Gastrocnemius medialis (tissue), 4 donors: ENCODE data around the gene HCRT. TPM values are rescaled to one million over a fixed set of nuclear protein-coding genes. Genes with fewer than 3 reads are reported as not detected.

ENCODE experiments used
- ATAC-seq, 2 donors: fragments of 150-250 bp; one replicate each; pipeline ENCODE4 v1.9.1; 2016
- DNase-seq, 2 donors: peaks; one replicate each; pipeline ENCODE4 v3.0.0-alpha.2; 2019
- H3K27ac ChIP-seq, 4 donors: fragments of 200-600 bp; sonication (generic); 1 replicate in 1 of 4; 2 replicates in 3 of 4; pipeline ENCODE4 v1.5.1; 2016 to 2018; ENCODE audit warnings: mild to moderate bottlenecking in 2 of 4, moderate library complexity in 1 of 4
- H3K27me3 ChIP-seq, 3 donors: fragments of 200-600 bp; sonication (generic) in 2 of 3; 1 replicate in 1 of 3; 2 replicates in 2 of 3; pipeline versions ENCODE4 v1.5.1 to v1.6.0; 2016 to 2019; ENCODE audit warnings: mild to moderate bottlenecking in 1 of 3, moderate library complexity in 1 of 3
- H3K36me3 ChIP-seq, 2 donors: fragments of 200-600 bp; sonication (generic) in 1 of 2; one replicate each; pipeline ENCODE4 v1.5.1; 2017 to 2018
- H3K4me1 ChIP-seq, 2 donors: fragments of 200-600 bp; sonication (generic) in 1 of 2; one replicate each; pipeline ENCODE4 v1.5.1; 2016 to 2017; ENCODE audit warnings: mild to moderate bottlenecking in 2 of 2
- H3K4me3 ChIP-seq, 4 donors: fragments of 200-600 bp; sonication (generic) in 3 of 4; 1 replicate in 1 of 4; 2 replicates in 3 of 4; pipeline ENCODE4 v1.5.1; 2016 to 2019; ENCODE audit warnings: mild to moderate bottlenecking in 2 of 4
- H3K9me3 ChIP-seq, 3 donors: fragments of 200-600 bp; sonication (generic) in 2 of 3; 1 replicate in 1 of 3; 2 replicates in 2 of 3; pipeline ENCODE4 v1.5.1; 2016 to 2019
- CTCF ChIP-seq, 5 experiments: fragments of 450-650 bp in 3 of 5; fragments of 200-600 bp in 2 of 5; sonication (generic) in 2 of 5; IDR thresholded peaks in 4 of 5; conservative IDR thresholded peaks in 1 of 5; 1 replicate in 4 of 5; 2 replicates in 1 of 5; pipeline ENCODE4 v1.5.1; 2016 to 2019; ENCODE audit warnings: antibody characterized with exemption in 5 of 5, mild to moderate bottlenecking in 3 of 5, moderate library complexity in 3 of 5
- POLR2A ChIP-seq, 2 donors: fragments of 450-650 bp; IDR thresholded peaks; one replicate each; pipeline ENCODE4 v1.6.1; 2017; ENCODE audit warnings: antibody characterized with exemption in 2 of 2, mild to moderate bottlenecking in 2 of 2, moderate library complexity in 2 of 2
- in situ Hi-C, 4 donors: fragments of 200-750 bp; cut with MboI; loops; one replicate each; pipeline versions ENCODE4 v1.15.0 to v1.8.0; 2017; ENCODE audit warnings: low sequenced_read_pairs in 4 of 4
- intact Hi-C: fragments of 100-400 bp; cut with DNase I; formaldehyde crosslinking; loops from one replicate; pipeline ENCODE4 v1.15.1; 2023; ENCODE audit warnings: low total_unique reads
- total RNA-seq, 4 donors: library from RNA; depleted of rRNA; stranded (reverse); fragments of >200 nt; gene quantifications; one replicate each; pipeline versions ENCODE4 v1.1.0 to v1.2.3, GENCODE V29; 2016

The HCRT gene
- total RNA-seq, 4 donors from 2014 or later = not detected

- no peaks in the 10 kb centered on the region for H3K9me3 ChIP-seq
- peaks cover 21 to 30% (median 23%) of the 10 kb centered on the region in 3 donors for H3K27me3 ChIP-seq
- no peak overlapping the region for H3K4me3 ChIP-seq
- H3K4me1 ChIP-seq = peaks cover 11 to 12% of the 10 kb centered on the region in 2 donors
- in situ Hi-C loops (no loop called here), intact Hi-C loops (no loop called here)
- ATAC-seq (no peak), DNase-seq (no peak)
- TF ChIP-seq CTCF (IDR thresholded peaks at IDR 0.05 in 4 of 5, conservative IDR thresholded peaks at IDR 0.05 in 1 of 5) (no peak), POLR2A (IDR thresholded peaks at IDR 0.05) (no peak)
- H3K27ac ChIP-seq = no peak overlapping the region
- no peaks in the 10 kb centered on the region for H3K36me3 ChIP-seq
Observed at GRCh38 chr17:42178817-42179216, 6.4 kb downstream of the HCRT start.

DNA sequence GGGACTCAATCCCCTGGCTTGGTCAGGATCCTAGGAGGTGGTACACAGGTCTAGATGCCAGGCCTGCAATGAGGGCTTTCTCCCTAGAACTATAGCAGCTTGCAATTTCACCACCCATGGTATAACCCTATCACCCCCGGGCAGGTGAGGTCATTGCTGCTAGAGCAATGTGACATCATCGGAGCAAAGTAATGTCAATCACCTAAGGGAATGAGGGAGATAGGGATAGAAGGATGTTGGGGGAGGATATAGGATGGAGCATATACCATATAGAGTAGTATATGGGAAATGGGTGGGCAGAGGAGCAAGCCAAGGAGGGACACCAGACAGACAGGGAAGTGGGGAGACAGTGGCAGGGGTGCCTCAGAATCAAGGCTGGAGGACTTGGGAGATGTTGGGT lies 7.6 kb downstream of the HCRT start:
- H3K4me1 ChIP-seq = peaks cover 8 to 11% of the 10 kb centered on the region in 2 donors
- DNase-seq (no peak), ATAC-seq (no peak)
- peaks cover 21 to 30% (median 23%) of the 10 kb centered on the region in 3 donors for H3K27me3 ChIP-seq
- H3K4me3 ChIP-seq = no peak overlapping the region
- intact Hi-C loops (no loop called here), in situ Hi-C loops (no loop called here)
- no peaks in the 10 kb centered on the region for H3K9me3 ChIP-seq
- H3K27ac ChIP-seq = no peak overlapping the region
- TF ChIP-seq POLR2A (IDR thresholded peaks at IDR 0.05) = no peak
- no peak for TF ChIP-seq CTCF (IDR thresholded peaks at IDR 0.05 in 4 of 5, conservative IDR thresholded peaks at IDR 0.05 in 1 of 5)
- H3K36me3 ChIP-seq = no peaks in the 10 kb centered on the region

- no peak overlapping the region for H3K4me3 ChIP-seq
- DNase-seq (no peak), ATAC-seq (no peak)
- H3K9me3 ChIP-seq = no peaks in the 10 kb centered on the region
- no peaks in the 10 kb centered on the region for H3K36me3 ChIP-seq
- no peaks in the 10 kb centered on the region for H3K4me1 ChIP-seq
- H3K27me3 ChIP-seq = peaks cover 0 to 2% (median 0%) of the 10 kb centered on the region in 3 donors
- H3K27ac ChIP-seq = no peak overlapping the region
- intact Hi-C loops = no loop called here
- TF ChIP-seq CTCF (IDR thresholded peaks at IDR 0.05 in 4 of 5, conservative IDR thresholded peaks at IDR 0.05 in 1 of 5) (no peak), POLR2A (IDR thresholded peaks at IDR 0.05) (no peak)
- in situ Hi-C loops = no loop called here
Observed at GRCh38 chr17:42174126-42174783, 11.0 kb downstream of the HCRT start.

GRCh38 chr17:42171831-42172230 lies 13.4 kb downstream of the HCRT start:
- Histone ChIP-seq H3K36me3 (no peaks in the 10 kb centered on the region), H3K27me3 (no peaks in the 10 kb centered on the region), H3K4me1 (no peaks in the 10 kb centered on the region), H3K9me3 (no peaks in the 10 kb centered on the region), H3K4me3 (no peak overlapping the region), H3K27ac (no peak overlapping the region)
- DNase-seq (no peak), ATAC-seq (no peak)
- TF ChIP-seq POLR2A (IDR thresholded peaks at IDR 0.05) = no peak
- TF ChIP-seq CTCF (IDR thresholded peaks at IDR 0.05 in 4 of 5, conservative IDR thresholded peaks at IDR 0.05 in 1 of 5) = no peak
- intact Hi-C loops (no loop called here), in situ Hi-C loops (no loop called here)

GRCh38 chr17:42169351-42169750 lies 15.9 kb downstream of the HCRT start:
- DNase-seq = no peak
- H3K27ac ChIP-seq = no peak overlapping the region
- intact Hi-C loops = no loop called here
- H3K4me3 ChIP-seq = no peak overlapping the region
- no peaks in the 10 kb centered on the region for H3K36me3 ChIP-seq
- no peaks in the 10 kb centered on the region for H3K27me3 ChIP-seq
- H3K9me3 ChIP-seq = no peaks in the 10 kb centered on the region
- TF ChIP-seq CTCF (IDR thresholded peaks at IDR 0.05 in 4 of 5, conservative IDR thresholded peaks at IDR 0.05 in 1 of 5) = no peak
- no peak for TF ChIP-seq POLR2A (IDR thresholded peaks at IDR 0.05)
- in situ Hi-C loops = no loop called here
- H3K4me1 ChIP-seq = no peaks in the 10 kb centered on the region
- no peak for ATAC-seq
